ENCODE measurements around the gene KANK2. TPM values are rescaled to one million over a fixed set of nuclear protein-coding genes. Genes with fewer than 3 reads are reported as not detected.

Gene KANK2
- total and polyA plus RNA-seq, 2 of the 13 experiments (the other 11 are each of a cell fraction or from before 2014, with no cell fraction given), result 5.7 to 12.9 TPM

DNA sequence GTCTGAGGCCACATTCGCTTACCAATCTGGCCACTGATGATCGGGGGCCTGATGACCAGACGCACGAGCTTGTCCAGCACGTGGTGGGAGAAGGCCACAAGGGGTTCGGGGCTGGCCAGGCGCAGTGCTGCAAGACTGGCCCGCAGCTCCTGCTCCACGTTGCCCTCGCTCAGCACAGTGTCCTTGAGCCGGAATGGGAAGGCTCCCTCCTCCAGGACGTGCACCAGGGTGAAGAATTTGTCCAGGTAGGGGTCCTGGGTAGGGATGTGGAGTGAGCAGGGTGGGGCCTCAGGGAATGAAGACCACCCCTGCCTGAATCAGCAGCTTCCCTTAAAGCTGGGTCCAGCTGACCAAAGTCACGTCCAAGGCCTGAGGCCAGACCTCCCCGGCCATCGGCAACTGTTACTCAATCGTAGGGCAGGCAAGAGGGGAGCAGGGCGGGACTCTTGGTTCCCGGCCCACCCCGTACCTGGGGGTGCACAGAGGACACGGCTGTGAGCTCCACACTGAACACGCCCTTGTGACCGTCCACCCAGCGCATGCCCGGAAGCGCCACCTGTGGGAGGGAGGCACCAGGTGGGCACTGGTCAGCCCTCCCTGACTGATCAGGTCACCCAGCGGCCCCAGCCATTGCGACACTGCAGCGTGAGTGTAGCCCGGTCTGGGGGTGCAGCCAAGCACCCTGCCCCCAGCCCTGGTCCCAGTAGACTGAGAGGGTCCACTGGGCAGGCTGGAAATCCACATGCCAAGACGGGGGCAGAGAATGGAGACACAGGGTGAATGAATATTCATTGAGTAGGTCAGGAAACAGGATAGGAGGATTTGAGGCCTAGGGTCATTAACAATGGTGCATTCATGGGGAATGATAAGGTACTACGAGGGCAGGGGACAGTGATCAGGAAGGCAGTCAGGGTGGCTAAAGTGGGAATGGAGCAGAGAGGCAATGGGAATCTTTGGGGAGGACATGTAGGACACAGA, 39.3 kb upstream of the KANK2 start (continued):
- TF ChIP-seq ZNF343 (CRISPR knock-in tag; IDR thresholded peaks at IDR 0.05) (peak; percentile 85; the same call in 1 of the 2 replicates), ZMAT3 (CRISPR knock-in tag; conservative IDR thresholded peaks at IDR 0.05) (peak; percentile 82), ZFY (CRISPR knock-in tag; IDR thresholded peaks at IDR 0.05) (peak; percentile 69), ZNF33A (CRISPR knock-in tag; IDR thresholded peaks at IDR 0.05; ENCODE audit: borderline replicate concordance) (no peak), MTF1 (CRISPR knock-in tag; IDR thresholded peaks at IDR 0.05) (no peak), MAFF (IDR thresholded peaks at IDR 0.05; ENCODE audit: low read depth, low read length) (no peak), ZNF607 (CRISPR knock-in tag; IDR thresholded peaks at IDR 0.05; ENCODE audit: borderline replicate concordance) (no peak; the same call in none of the 2 replicates), NR2F2 (IDR thresholded peaks at IDR 0.05; ENCODE audit: borderline replicate concordance, low read depth) (peak; percentile 67; the same call in 1 of the 2 replicates), ZNF776 (CRISPR knock-in tag; IDR thresholded peaks at IDR 0.05) (peak; percentile 77; the same call in 1 of the 2 replicates), BORCS8-MEF2B (CRISPR knock-in tag; IDR thresholded peaks at IDR 0.05) (peak; percentile 75; the same call in 1 of the 2 replicates)
- TF ChIP-seq, protein P1, sequence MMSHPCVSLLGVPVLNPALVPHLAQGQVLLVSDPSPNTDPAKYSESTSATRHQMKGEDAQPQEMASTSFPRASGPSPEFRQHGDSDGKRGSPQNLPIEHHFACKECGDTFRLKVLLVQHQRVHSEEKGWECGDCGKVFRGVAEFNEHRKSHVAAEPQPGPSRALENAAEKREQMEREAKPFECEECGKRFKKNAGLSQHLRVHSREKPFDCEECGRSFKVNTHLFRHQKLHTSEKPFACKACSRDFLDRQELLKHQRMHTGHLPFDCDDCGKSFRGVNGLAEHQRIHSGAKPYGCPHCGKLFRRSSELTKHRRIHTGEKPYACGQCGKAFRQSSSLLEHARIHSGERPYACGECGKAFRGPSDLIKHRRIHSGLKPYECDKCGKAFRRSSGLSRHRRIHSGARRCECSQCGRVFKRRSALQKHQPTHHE (CRISPR knock-in tag; IDR thresholded peaks at IDR 0.05; ENCODE audit: borderline replicate concordance), result peak; percentile 67; the same call in 1 of the 2 replicates
- TF ChIP-seq, protein P2, sequence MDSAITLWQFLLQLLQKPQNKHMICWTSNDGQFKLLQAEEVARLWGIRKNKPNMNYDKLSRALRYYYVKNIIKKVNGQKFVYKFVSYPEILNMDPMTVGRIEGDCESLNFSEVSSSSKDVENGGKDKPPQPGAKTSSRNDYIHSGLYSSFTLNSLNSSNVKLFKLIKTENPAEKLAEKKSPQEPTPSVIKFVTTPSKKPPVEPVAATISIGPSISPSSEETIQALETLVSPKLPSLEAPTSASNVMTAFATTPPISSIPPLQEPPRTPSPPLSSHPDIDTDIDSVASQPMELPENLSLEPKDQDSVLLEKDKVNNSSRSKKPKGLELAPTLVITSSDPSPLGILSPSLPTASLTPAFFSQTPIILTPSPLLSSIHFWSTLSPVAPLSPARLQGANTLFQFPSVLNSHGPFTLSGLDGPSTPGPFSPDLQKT (CRISPR knock-in tag; IDR thresholded peaks at IDR 0.05; ENCODE audit: borderline replicate concordance), result no peak
- TF ChIP-seq, protein P3, sequence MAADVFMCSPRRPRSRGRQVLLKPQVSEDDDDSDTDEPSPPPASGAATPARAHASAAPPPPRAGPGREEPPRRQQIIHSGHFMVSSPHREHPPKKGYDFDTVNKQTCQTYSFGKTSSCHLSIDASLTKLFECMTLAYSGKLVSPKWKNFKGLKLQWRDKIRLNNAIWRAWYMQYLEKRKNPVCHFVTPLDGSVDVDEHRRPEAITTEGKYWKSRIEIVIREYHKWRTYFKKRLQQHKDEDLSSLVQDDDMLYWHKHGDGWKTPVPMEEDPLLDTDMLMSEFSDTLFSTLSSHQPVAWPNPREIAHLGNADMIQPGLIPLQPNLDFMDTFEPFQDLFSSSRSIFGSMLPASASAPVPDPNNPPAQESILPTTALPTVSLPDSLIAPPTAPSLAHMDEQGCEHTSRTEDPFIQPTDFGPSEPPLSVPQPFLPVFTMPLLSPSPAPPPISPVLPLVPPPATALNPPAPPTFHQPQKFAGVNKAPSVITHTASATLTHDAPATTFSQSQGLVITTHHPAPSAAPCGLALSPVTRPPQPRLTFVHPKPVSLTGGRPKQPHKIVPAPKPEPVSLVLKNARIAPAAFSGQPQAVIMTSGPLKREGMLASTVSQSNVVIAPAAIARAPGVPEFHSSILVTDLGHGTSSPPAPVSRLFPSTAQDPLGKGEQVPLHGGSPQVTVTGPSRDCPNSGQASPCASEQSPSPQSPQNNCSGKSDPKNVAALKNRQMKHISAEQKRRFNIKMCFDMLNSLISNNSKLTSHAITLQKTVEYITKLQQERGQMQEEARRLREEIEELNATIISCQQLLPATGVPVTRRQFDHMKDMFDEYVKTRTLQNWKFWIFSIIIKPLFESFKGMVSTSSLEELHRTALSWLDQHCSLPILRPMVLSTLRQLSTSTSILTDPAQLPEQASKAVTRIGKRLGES (CRISPR knock-in tag; IDR thresholded peaks at IDR 0.05; ENCODE audit: borderline replicate concordance), result no peak
- TF ChIP-seq, protein P4, sequence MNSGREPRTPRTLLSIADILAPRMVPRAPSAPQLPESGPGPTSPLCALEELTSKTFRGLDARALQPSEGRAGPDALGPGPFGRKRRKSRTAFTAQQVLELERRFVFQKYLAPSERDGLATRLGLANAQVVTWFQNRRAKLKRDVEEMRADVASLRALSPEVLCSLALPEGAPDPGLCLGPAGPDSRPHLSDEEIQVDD (CRISPR knock-in tag; IDR thresholded peaks at IDR 0.05; ENCODE audit: borderline replicate concordance), result no peak
- TF ChIP-seq, protein P5, sequence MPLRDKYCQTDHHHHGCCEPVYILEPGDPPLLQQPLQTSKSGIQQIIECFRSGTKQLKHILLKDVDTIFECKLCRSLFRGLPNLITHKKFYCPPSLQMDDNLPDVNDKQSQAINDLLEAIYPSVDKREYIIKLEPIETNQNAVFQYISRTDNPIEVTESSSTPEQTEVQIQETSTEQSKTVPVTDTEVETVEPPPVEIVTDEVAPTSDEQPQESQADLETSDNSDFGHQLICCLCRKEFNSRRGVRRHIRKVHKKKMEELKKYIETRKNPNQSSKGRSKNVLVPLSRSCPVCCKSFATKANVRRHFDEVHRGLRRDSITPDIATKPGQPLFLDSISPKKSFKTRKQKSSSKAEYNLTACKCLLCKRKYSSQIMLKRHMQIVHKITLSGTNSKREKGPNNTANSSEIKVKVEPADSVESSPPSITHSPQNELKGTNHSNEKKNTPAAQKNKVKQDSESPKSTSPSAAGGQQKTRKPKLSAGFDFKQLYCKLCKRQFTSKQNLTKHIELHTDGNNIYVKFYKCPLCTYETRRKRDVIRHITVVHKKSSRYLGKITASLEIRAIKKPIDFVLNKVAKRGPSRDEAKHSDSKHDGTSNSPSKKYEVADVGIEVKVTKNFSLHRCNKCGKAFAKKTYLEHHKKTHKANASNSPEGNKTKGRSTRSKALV (CRISPR knock-in tag; IDR thresholded peaks at IDR 0.05), result peak; percentile 58; the same call in 1 of the 2 replicates
- TF ChIP-seq, protein P6, sequence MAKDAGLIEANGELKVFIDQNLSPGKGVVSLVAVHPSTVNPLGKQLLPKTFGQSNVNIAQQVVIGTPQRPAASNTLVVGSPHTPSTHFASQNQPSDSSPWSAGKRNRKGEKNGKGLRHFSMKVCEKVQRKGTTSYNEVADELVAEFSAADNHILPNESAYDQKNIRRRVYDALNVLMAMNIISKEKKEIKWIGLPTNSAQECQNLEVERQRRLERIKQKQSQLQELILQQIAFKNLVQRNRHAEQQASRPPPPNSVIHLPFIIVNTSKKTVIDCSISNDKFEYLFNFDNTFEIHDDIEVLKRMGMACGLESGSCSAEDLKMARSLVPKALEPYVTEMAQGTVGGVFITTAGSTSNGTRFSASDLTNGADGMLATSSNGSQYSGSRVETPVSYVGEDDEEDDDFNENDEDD (CRISPR knock-in tag; IDR thresholded peaks at IDR 0.05; ENCODE audit: borderline replicate concordance), result peak; percentile 14; the same call in 1 of the 2 replicates

Data from HepG2 (cell line).